A549 (cell line): ENCODE measurements around the gene CAMTA1. TPM values are rescaled to one million over a fixed set of nuclear protein-coding genes. Genes with fewer than 3 reads are reported as not detected.
A peak's percentile ranks its signal among the peaks of the same experiment; 100 is the strongest.

Source experiments
- ATAC-seq, 2 experiments: fragments of 200-7000 bp in 1 of 2; fragments of >200 bp in 1 of 2; cut with Nextera tagmentation in 1 of 2; cut with Tn5 transposase in 1 of 2; 3 replicates each; pipeline versions ENCODE4 v1.8.0 to v1.9.1; 2018 to 2020; ENCODE audit warnings: mild to moderate bottlenecking in 1 of 2, moderate library complexity in 1 of 2
- CTCF ChIA-PET: fragments of 300-600 bp; sonication (Branson Sonifier 250); formaldehyde crosslinking; extraction: SDS; loops from one replicate; lab custom pipeline; 2021; ENCODE audit warnings: antibody characterized with exemption, inconsistent platforms; lab: Yijun Ruan, JAX
- POLR2A ChIA-PET: fragments of 350-600 bp; formaldehyde crosslinking; extraction: SDS; loops from one replicate; lab custom pipeline; 2021; ENCODE audit warnings: antibody characterized with exemption, inconsistent platforms; lab: Yijun Ruan, JAX
- DNase-seq, 2 experiments: peaks; one replicate each; pipeline versions ENCODE4 v3.0.0 to v3.0.0-alpha.2; 2011 to 2016; ENCODE audit warnings: low read depth in 1 of 2, low spot score in 1 of 2
- FAIRE-seq: peaks from 2 replicates; lab custom pipeline; 2011; peaks lifted over from hg19 to GRCh38; lab: Jason Lieb, UNC
- H3K27ac ChIP-seq, 2 experiments: fragments of >200 bp; sonication (Bioruptor Twin); formaldehyde crosslinking; 3 replicates each; pipeline ENCODE4 v1.5.1; 2016 to 2017
- H3K4me1 ChIP-seq: fragments of >200 bp; sonication (Bioruptor Twin); formaldehyde crosslinking; 3 replicates; pipeline ENCODE4 v1.6.1; 2016
- H3K4me2 ChIP-seq: fragments of >200 bp; sonication (Bioruptor Twin); formaldehyde crosslinking; 3 replicates; pipeline ENCODE4 v1.6.1; 2016
- H3K4me3 ChIP-seq: fragments of >200 bp; sonication (Bioruptor Twin); formaldehyde crosslinking; 3 replicates; pipeline ENCODE4 v1.5.1; 2016
- H3K9me3 ChIP-seq: fragments of >200 bp; sonication (Bioruptor Twin); formaldehyde crosslinking; 3 replicates; pipeline ENCODE4 v1.6.1; 2016
- CEBPB ChIP-seq, 2 experiments: fragments of >200 bp in 1 of 2; sonication (Bioruptor Twin) in 1 of 2; formaldehyde crosslinking in 1 of 2; IDR thresholded peaks; 2 replicates each; pipeline ENCODE4 v1.6.1; 2012 to 2016
- CHD2 ChIP-seq: fragments of 150-350 bp; IDR thresholded peaks from 2 replicates; pipeline ENCODE4 v1.6.1; 2014; ENCODE audit warnings: low read length; ENCODE audit not compliant: partially characterized antibody
- EHF ChIP-seq: fragments of 250-450 bp; sonication (Bioruptor Pico); IDR thresholded peaks from 2 replicates; pipeline ENCODE4 v1.5.0; 2020; ENCODE audit warnings: mild to moderate bottlenecking
- EHMT2 ChIP-seq: fragments of 200-600 bp; sonication (generic); IDR thresholded peaks from 2 replicates; pipeline ENCODE4 v1.6.1; 2016; ENCODE audit warnings: antibody characterized with exemption, low read depth, mild to moderate bottlenecking, moderate library complexity
- FOSB ChIP-seq: fragments of 250-450 bp; sonication (Bioruptor Pico); IDR thresholded peaks from 2 replicates; pipeline ENCODE4 v1.5.0; 2020; ENCODE audit warnings: mild to moderate bottlenecking, moderate library complexity
- FOXS1 ChIP-seq: fragments of 250-450 bp; sonication (Bioruptor Pico); IDR thresholded peaks from 2 replicates; pipeline ENCODE4 v1.5.0; 2020; ENCODE audit warnings: mild to moderate bottlenecking, moderate library complexity
- GATA3 ChIP-seq: IDR thresholded peaks from 2 replicates; pipeline ENCODE4 v1.6.1; 2012; ENCODE audit warnings: borderline replicate concordance
- HEYL ChIP-seq: fragments of 250-450 bp; sonication (Bioruptor Pico); IDR thresholded peaks from 2 replicates; pipeline ENCODE4 v1.8.0; 2021; ENCODE audit warnings: mild to moderate bottlenecking, moderate library complexity
- HOXA7 ChIP-seq: fragments of 250-450 bp; sonication (Bioruptor Pico); IDR thresholded peaks from 2 replicates; pipeline ENCODE4 v1.5.0; 2020; ENCODE audit warnings: mild to moderate bottlenecking, moderate library complexity
- KDM1A ChIP-seq: fragments of 200-600 bp; sonication (generic); IDR thresholded peaks from 2 replicates; pipeline ENCODE4 v1.6.1; 2016; ENCODE audit warnings: low read depth, mild to moderate bottlenecking
- MAFK ChIP-seq: fragments of 450-650 bp; IDR thresholded peaks from 2 replicates; pipeline ENCODE4 v1.6.1; 2014; ENCODE audit not compliant: partially characterized antibody
- MAZ ChIP-seq: fragments of 150-350 bp; IDR thresholded peaks from 2 replicates; pipeline ENCODE4 v1.6.1; 2014; ENCODE audit warnings: antibody characterized with exemption, low read depth, low read length, borderline replicate concordance
- MYC ChIP-seq: IDR thresholded peaks from 2 replicates; pipeline ENCODE4 v1.6.1; 2012; ENCODE audit warnings: mild to moderate bottlenecking, inconsistent platforms, low read length, improper control_type of control experiment, borderline replicate concordance
- NFE2L2 ChIP-seq: fragments of 150-350 bp; conservative IDR thresholded peaks from 2 replicates; pipeline ENCODE4 v1.6.1; 2014; ENCODE audit warnings: low read length
- NPAS2 ChIP-seq: fragments of 250-450 bp; sonication (Bioruptor Pico); IDR thresholded peaks from 2 replicates; pipeline ENCODE4 v1.8.0; 2022; ENCODE audit warnings: mild to moderate bottlenecking, moderate library complexity, borderline replicate concordance
- NR3C1 ChIP-seq: fragments of >200 bp; sonication (Bioruptor Twin); formaldehyde crosslinking; IDR thresholded peaks from 3 replicates; pipeline ENCODE4 v1.6.1; 2017
- PHF8 ChIP-seq: fragments of 200-600 bp; sonication (generic); IDR thresholded peaks from 2 replicates; pipeline ENCODE4 v1.6.1; 2016; ENCODE audit warnings: low read depth, mild to moderate bottlenecking, antibody characterized with exemption, moderate library complexity, borderline replicate concordance
- RFX5 ChIP-seq: fragments of 450-650 bp; IDR thresholded peaks from 2 replicates; pipeline ENCODE4 v1.7.1; 2014; ENCODE audit warnings: antibody characterized with exemption, mild to moderate bottlenecking, moderate library complexity
- TFCP2L1 ChIP-seq: fragments of 250-450 bp; sonication (Bioruptor Pico); IDR thresholded peaks from 2 replicates; pipeline ENCODE4 v1.5.0; 2021; ENCODE audit warnings: mild to moderate bottlenecking
- TP53 ChIP-seq: fragments of 250-450 bp; sonication (Bioruptor Pico); IDR thresholded peaks from 2 replicates; pipeline ENCODE4 v1.5.0; 2021; ENCODE audit warnings: mild to moderate bottlenecking, moderate library complexity
- ZC3H11A ChIP-seq: fragments of 450-650 bp; IDR thresholded peaks from 2 replicates; pipeline ENCODE4 v1.6.1; 2014; ENCODE audit warnings: antibody characterized with exemption, mild to moderate bottlenecking
- ZFP36 ChIP-seq: fragments of 450-650 bp; IDR thresholded peaks from 2 replicates; pipeline ENCODE4 v1.6.1; 2014; ENCODE audit warnings: borderline replicate concordance; ENCODE audit not compliant: partially characterized antibody
- ZSCAN20 ChIP-seq: fragments of 250-450 bp; sonication (Bioruptor Pico); IDR thresholded peaks from 2 replicates; pipeline ENCODE4 v1.8.0; 2022; ENCODE audit warnings: mild to moderate bottlenecking, moderate library complexity
- WGBS: methylation state at CpG from one replicate; pipeline ENCODE4 v1.1.6; 2017; ENCODE audit errors: missing lambda C conversion rate; 5-methylcytosine and 5-hydroxymethylcytosine counted together
- polyA plus RNA-seq, 4 experiments: library from polyadenylated mRNA; depleted of rRNA in 3 of 4; stranded (reverse); fragments of >200 nt; fragmentation: RNase III in 1 of 4; extraction: RNeasy Plus Mini Kit Qiagen cat#74134 plus additional on column Dnase treatment in 1 of 4; gene quantifications; 2 replicates in 3 of 4; 3 replicates in 1 of 4; pipeline ENCODE4 v1.2.3, GENCODE V29; 2011 to 2017
- TF ChIP-seq, protein P1 (sequence below): fragments of >200 bp; sonication (Bioruptor Twin); formaldehyde crosslinking; IDR thresholded peaks from 2 replicates; pipeline ENCODE4 v1.6.1; 2016
- TF ChIP-seq, protein P2 (sequence below): IDR thresholded peaks from 2 replicates; pipeline ENCODE4 v1.6.1; 2012; ENCODE audit warnings: low read depth, borderline replicate concordance
- TF ChIP-seq, protein P3 (sequence below): IDR thresholded peaks from 2 replicates; pipeline ENCODE4 v1.6.1; 2012
- TF ChIP-seq, protein P4 (sequence below): fragments of 200-600 bp; sonication (generic); IDR thresholded peaks from 2 replicates; pipeline ENCODE4 v1.6.1; 2016; ENCODE audit warnings: antibody characterized with exemption, mild to moderate bottlenecking, moderate library complexity
- TF ChIP-seq, protein P5 (sequence below): fragments of 450-650 bp; IDR thresholded peaks from 2 replicates; pipeline ENCODE4 v1.6.1; 2014; ENCODE audit warnings: antibody characterized with exemption

The CAMTA1 gene
- polyA plus RNA-seq, 2 of the 4 experiments (the other 2 are of a cell fraction), result 58.8 to 75.0 TPM

DNA sequence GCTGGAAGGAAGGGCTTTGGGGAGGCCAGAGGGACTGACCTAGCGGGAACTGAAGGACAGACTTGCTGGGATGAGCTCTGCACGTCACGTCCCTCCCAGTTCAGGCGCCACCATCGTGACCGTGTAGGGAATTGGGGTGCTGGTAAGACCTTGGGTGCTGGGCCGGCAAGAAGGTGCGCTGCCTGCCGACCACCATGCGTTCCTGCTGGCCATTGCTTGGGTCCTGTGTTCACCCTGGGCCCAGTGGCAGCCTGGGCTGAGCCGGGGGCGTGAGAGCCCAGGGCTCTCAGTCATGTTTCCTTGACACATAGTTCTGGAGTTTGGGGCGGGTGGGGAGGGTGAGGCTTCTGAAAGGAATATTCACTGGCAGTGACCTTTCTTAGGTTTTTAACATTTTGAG is 176.0 kb downstream of the CAMTA1 start:
- H3K9me3 ChIP-seq, result no peaks in the 10 kb centered on the region
- CTCF ChIA-PET, result interaction anchor here (0.8 kb wide), 1 partner anchor 687 kb away, joined by 3 read pairs; no protein-coding TSS in a partner anchor
- DNase-seq, result no peak
- 96% methylated on average over 6 of the region's 13 CpGs for WGBS
- peak overlapping the region; percentile 84 to 92; a peak in 5 of 6 replicates for H3K27ac ChIP-seq
- H3K4me2 ChIP-seq, result peak overlapping the region; percentile 97
- ATAC-seq, result no peak
- peaks cover 12% of the 10 kb centered on the region for H3K4me1 ChIP-seq
- POLR2A ChIA-PET, result no interaction called here
- peak overlapping the region; percentile 81; the same call in 2 of the 3 replicates for H3K4me3 ChIP-seq
- FAIRE-seq, result no peak
- no peak for TF ChIP-seq CHD2
- TF ChIP-seq, protein P1, sequence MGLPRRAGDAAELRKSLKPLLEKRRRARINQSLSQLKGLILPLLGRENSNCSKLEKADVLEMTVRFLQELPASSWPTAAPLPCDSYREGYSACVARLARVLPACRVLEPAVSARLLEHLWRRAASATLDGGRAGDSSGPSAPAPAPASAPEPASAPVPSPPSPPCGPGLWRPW, result no peak
- no peak for TF ChIP-seq PHF8
- TF ChIP-seq KDM1A, result no peak
- TF ChIP-seq, protein P2, sequence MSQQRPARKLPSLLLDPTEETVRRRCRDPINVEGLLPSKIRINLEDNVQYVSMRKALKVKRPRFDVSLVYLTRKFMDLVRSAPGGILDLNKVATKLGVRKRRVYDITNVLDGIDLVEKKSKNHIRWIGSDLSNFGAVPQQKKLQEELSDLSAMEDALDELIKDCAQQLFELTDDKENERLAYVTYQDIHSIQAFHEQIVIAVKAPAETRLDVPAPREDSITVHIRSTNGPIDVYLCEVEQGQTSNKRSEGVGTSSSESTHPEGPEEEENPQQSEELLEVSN, result no peak
- TF ChIP-seq MAZ, result no peak
- TF ChIP-seq FOSB (CRISPR knock-in tag), result no peak
- no peak for TF ChIP-seq ZC3H11A
- TF ChIP-seq NFE2L2, result no peak
- TF ChIP-seq, protein P3, sequence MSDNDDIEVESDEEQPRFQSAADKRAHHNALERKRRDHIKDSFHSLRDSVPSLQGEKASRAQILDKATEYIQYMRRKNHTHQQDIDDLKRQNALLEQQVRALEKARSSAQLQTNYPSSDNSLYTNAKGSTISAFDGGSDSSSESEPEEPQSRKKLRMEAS, result no peak
- TF ChIP-seq NPAS2 (CRISPR knock-in tag), result no peak
- TF ChIP-seq HOXA7, result no peak
- TF ChIP-seq FOXS1 (CRISPR knock-in tag), result no peak
- no peak for TF ChIP-seq GATA3
- no peak for TF ChIP-seq RFX5
- no peak for TF ChIP-seq CEBPB (IDR thresholded peaks at IDR 0.05)
- TF ChIP-seq ZFP36, result no peak
- TF ChIP-seq EHF (CRISPR knock-in tag), result no peak
- TF ChIP-seq TFCP2L1 (CRISPR knock-in tag), result no peak
- no peak for TF ChIP-seq MYC

GRCh38 chr1:6961905-6962477 is 176.7 kb downstream of the CAMTA1 start:
- H3K9me3 ChIP-seq, result no peaks in the 10 kb centered on the region
- WGBS, result 0% methylated on average over 5 of the region's 31 CpGs
- POLR2A ChIA-PET, result interaction anchor here (1.4 kb wide), 1 partner anchor 177 kb away, joined by 8 read pairs; the partner anchor contains the start of gene CAMTA1
- peak overlapping the region; percentile 84 to 92 for H3K27ac ChIP-seq
- peak overlapping the region; percentile 97 for H3K4me2 ChIP-seq
- TF ChIP-seq HOXA7, result no peak
- TF ChIP-seq, protein P3, result peak; percentile 58
- TF ChIP-seq EHF (CRISPR knock-in tag), result no peak
- no peak for TF ChIP-seq NR3C1
- TF ChIP-seq RFX5, result 0 out of 2 replicates have a peak, but pooled peaks have one; percentile 23
- TF ChIP-seq, all 56 proteins: peak for 2
- DNase-seq (no peak), ATAC-seq (peak; percentile 26 to 65), FAIRE-seq (no peak)
- peak overlapping the region; percentile 81 for H3K4me3 ChIP-seq
- peaks cover 12% of the 10 kb centered on the region for H3K4me1 ChIP-seq
- CTCF ChIA-PET, result no interaction called here

- DNase-seq (peak; percentile 75 to 98), ATAC-seq (peak; percentile 82 to 86), FAIRE-seq (no peak)
- ChIA-PET CTCF (interaction anchor here (1.0 kb wide), 1 partner anchor 17 kb away, joined by 3 read pairs; no protein-coding TSS in a partner anchor), POLR2A (interaction anchor here (0.6 to 1.4 kb wide), 3 partner anchors 108 to 718 kb away, joined by 3 to 8 read pairs (median 8); partner anchors contain the start of gene CAMTA1)
- Histone ChIP-seq H3K27ac (peak overlapping the region; percentile 59 to 92; a peak in 4 of 6 replicates), H3K4me1 (peaks cover 12% of the 10 kb centered on the region), H3K9me3 (no peaks in the 10 kb centered on the region), H3K4me3 (peak overlapping the region; percentile 81), H3K4me2 (peak overlapping the region; percentile 97; the same call in 2 of the 3 replicates)
- WGBS, result 0% methylated on average over 5 of the region's 14 CpGs
- no peak for TF ChIP-seq ZSCAN20 (CRISPR knock-in tag)
- TF ChIP-seq, protein P4, sequence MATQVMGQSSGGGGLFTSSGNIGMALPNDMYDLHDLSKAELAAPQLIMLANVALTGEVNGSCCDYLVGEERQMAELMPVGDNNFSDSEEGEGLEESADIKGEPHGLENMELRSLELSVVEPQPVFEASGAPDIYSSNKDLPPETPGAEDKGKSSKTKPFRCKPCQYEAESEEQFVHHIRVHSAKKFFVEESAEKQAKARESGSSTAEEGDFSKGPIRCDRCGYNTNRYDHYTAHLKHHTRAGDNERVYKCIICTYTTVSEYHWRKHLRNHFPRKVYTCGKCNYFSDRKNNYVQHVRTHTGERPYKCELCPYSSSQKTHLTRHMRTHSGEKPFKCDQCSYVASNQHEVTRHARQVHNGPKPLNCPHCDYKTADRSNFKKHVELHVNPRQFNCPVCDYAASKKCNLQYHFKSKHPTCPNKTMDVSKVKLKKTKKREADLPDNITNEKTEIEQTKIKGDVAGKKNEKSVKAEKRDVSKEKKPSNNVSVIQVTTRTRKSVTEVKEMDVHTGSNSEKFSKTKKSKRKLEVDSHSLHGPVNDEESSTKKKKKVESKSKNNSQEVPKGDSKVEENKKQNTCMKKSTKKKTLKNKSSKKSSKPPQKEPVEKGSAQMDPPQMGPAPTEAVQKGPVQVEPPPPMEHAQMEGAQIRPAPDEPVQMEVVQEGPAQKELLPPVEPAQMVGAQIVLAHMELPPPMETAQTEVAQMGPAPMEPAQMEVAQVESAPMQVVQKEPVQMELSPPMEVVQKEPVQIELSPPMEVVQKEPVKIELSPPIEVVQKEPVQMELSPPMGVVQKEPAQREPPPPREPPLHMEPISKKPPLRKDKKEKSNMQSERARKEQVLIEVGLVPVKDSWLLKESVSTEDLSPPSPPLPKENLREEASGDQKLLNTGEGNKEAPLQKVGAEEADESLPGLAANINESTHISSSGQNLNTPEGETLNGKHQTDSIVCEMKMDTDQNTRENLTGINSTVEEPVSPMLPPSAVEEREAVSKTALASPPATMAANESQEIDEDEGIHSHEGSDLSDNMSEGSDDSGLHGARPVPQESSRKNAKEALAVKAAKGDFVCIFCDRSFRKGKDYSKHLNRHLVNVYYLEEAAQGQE, result no peak
- no peak for TF ChIP-seq FOSB (CRISPR knock-in tag)
- TF ChIP-seq, protein P5, sequence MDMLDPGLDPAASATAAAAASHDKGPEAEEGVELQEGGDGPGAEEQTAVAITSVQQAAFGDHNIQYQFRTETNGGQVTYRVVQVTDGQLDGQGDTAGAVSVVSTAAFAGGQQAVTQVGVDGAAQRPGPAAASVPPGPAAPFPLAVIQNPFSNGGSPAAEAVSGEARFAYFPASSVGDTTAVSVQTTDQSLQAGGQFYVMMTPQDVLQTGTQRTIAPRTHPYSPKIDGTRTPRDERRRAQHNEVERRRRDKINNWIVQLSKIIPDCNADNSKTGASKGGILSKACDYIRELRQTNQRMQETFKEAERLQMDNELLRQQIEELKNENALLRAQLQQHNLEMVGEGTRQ, result no peak
- TF ChIP-seq MAFK, result no peak
- no peak for TF ChIP-seq HEYL (CRISPR knock-in tag)
- no peak for TF ChIP-seq NFE2L2
- TF ChIP-seq MAZ, result no peak
- no peak for TF ChIP-seq TP53 (CRISPR knock-in tag)
- no peak for TF ChIP-seq EHMT2
Measured at GRCh38 chr1:6962478-6962995, 177.3 kb downstream of the CAMTA1 start.
